Dermis microvascular lymphatic vessel endothelial cell (primary cell): ENCODE results near the gene DRD4. TPM values are rescaled to one million over a fixed set of nuclear protein-coding genes. Genes with fewer than 3 reads are reported as not detected.

Experiments used
- DNase-seq, 2 donors: peaks; one replicate each; pipeline versions ENCODE4 v3.0.0 to v3.0.0-alpha.2; 2010; ENCODE audit warnings: low read depth in 2 of 2
- total RNA-seq: library from RNA; depleted of rRNA; stranded (reverse); fragments of >200 nt; gene quantifications from 2 replicates; pipeline ENCODE4 v1.2.1, GENCODE V29; 2014

The DRD4 gene
- total RNA-seq = under 0.01 TPM in 1 of 2 replicates, not detected in the other

DNA sequence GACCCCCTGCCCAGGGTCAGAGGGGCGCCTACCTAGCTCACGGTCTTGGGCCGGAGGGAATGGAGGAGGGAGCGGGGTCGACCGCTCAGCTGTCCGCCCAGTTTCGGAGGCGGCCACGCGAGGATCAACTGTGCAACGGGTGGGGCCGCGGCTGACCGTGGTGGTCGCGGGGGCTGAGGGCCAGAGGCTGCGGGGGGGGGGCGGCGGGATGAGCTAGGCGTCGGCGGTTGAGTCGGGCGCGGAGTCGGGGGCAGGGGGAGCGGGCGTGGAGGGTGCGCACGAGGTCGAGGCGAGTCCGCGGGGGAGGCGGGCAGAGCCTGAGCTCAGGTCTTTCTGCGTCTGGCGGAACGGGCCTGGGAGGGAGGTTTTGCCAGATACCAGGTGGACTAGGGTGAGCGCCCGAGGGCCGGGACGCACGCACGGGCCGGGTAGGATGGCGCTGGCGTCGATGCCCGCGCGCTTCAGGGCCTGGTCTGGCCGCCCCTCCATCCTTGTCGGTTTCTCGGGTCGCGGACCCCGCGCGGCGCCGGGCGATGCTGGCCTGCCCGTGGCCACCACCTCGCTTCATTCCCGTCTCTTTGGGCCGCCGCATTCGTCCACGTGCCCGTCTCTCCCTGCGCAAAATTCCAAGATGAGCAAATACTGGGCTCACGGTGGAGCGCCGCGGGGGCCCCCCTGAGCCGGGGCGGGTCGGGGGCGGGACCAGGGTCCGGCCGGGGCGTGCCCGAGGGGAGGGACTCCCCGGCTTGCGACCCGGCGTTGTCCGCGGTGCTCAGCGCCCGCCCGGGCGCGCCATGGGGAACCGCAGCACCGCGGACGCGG lies at the start of gene DRD4:
Gene DRD4, plus strand, starts transcription at position 759 of the 822 bp plus-strand sequence. Its CDS starts 36 bp downstream, at position 795.
- peak in 1 of 2 donors; percentile 21 for DNase-seq

DNA sequence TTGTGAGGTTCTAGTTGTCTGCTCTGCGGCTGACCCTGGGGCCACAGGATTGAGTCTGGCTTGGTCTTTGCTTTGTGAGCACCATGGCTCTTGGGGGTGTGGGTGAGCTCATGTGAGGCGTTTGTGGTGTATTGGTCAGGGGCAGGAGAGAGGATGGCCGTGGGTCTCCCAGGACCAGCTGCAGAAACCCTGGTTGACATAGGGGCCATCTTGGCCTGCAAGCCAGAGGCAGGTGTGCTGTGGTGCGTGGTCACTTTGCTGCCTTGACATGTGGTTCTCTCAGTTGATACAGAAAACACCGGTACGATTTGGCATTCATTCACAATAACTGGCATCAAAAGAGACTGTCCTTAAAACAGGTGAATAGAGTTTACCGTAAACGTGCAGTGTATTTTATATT lies 49.5 kb upstream of the DRD4 start:
- no peak for DNase-seq

DNA sequence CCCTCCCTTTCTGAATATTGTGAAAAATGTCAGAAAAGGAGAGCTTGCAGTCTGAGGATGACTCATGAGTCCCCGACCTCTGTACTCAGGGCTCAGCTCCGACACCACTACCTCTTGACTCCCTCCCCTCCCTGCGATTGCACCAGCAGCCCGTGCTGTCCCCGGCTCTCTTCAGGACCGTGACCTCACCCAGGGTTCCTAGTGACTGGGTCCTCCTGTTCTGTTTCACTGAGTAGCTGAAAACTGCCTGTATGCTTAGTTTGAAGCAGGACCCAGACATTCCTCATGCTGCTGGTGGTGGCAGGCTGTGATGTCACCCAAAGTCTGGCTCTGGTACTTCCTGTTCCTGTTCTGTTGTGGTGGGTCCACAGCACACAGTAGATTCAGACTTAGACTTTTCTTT lies 49.1 kb upstream of the DRD4 start:
- DNase-seq = peak in 1 of 2 donors; percentile 50

DNA sequence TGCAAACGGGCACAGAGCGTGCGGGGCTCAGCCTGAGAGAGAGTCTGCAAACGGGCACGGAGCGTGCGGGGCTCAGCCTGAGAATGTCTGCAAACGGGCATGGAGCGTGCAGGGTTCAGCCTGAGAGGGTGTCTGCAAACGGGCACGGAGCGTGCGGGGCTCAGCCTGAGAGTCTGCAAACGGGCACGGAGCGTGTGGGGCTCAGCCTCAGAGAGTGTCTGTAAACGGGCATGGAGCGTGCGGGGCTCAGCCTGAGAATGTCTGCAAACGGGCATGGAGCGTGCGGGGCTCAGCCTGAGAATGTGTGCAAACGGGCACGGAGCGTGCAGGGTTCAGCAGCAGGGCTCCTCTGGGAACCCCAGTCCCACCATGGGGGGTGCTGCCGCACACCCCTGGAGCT lies 47.3 kb upstream of the DRD4 start:
- no peak for DNase-seq

DNA sequence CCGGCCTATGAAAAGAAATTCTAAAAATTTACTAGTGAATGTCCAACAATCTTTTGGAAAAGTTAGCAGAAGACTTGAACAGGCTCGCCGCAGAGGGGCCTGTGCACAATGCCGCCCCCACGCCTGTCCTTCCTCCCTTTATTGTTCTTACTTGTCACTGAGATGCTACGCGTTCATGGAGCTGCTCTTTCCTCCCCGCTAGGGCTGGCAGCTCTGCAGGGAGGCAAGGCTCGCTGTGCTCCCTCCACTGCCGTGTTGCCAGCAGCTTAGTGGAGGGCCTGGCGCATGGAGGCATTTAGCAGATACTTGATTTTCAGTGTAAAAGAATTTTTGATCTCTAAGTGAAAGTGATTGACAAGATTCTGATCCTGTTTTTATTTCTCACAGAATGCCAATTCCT lies 46.1 kb upstream of the DRD4 start:
- no peak for DNase-seq

DNA sequence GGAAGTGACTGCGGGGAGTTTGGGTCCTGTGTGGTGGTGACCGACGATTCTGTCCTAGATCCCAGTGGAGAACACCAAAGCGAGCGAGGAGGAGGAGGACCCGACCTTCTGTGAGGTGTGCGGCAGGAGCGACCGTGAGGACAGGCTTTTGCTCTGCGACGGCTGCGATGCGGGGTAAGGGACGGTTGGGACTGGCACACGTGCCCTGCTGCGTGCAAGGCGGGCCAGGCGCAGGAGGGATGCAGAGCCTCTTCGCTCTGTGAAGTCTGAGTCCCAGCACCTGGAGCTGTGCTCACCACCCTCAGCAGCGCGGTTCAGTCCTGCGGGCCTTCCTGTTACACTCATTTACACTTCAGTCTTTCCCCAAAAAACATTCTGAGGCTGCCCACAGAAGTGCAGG lies 44.6 kb upstream of the DRD4 start:
- no peak for DNase-seq

DNA sequence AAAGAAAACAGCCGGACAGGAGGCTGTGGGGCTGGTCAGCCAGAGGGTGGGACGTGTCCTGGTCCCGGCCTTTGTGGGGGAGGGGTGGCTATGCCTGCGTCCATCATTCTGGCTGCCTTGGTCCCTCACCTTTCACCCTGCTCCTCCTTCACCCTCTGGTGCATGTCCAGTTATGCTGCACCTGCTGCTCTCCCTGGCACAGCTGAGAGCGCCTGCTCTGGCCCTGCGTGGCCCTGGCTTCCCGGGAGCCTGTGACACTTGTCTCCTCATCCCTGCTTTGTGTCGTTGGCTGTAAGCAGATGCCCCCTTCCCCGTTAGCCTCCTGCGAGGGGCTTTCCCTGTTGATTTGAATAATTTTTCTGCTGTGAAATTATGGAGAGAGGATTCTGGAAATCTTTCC lies 44.2 kb upstream of the DRD4 start:
- DNase-seq = no peak

DNA sequence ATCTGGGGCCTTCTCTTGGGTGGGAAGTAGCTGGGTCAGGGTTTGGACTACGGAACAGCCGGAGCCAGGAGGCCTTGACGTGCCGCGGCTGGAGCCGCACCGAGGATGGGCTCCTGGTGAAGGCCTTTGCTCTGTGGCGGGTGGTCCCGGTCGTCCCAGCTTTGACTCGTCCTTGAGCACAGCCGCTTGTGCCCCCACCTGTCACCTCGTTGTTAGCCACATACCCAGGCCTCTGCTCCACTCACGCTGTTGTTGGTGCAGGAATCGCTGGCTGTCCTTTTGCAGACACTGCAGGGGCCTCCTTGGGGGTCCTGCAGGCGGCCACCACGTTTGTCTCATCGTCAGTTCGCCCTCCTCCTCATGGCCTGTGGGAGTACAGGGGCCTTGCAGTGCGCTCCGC lies 43.7 kb upstream of the DRD4 start:
- no peak for DNase-seq

DNA sequence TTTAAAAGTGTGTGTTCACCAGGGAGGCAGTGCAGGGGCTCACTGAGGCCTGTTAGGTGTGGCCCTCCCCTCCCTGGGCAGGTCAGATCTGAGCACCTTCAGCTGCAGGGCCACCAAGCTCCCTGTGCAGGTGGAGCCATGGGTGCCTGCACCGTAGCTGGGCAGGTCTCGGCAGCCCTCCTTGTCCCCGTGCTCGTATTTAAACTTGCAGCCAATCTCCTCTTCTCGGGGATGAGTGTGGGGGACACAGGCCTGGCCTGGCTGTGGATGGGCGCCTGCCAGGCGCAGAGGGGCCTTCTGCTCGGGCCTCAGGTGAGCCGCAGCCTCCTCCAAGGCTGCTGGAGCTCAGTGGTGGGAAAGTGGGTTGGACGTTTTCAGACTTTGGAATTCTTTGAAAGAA lies 41.7 kb upstream of the DRD4 start:
- no peak for DNase-seq

DNA sequence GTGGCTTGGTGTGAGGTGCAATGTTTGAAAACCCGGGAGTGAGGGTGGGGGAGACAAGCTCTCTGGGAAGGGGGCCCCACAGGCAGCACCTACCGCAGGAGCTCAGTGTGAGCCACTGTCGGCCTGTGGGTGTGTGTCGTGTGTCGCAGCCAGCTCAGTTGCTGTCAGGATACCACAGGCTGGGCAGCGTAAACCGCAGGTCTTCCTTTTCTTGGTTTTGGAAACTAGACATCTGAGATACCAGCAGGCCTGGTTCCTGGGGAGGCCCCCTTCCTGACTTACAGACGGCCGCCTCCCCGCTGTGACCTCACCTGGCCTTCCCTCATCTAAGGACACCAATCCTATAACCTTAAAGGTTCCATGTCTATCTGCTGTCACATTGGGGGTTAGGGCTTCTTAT lies 40.7 kb upstream of the DRD4 start:
- DNase-seq = no peak

DNA sequence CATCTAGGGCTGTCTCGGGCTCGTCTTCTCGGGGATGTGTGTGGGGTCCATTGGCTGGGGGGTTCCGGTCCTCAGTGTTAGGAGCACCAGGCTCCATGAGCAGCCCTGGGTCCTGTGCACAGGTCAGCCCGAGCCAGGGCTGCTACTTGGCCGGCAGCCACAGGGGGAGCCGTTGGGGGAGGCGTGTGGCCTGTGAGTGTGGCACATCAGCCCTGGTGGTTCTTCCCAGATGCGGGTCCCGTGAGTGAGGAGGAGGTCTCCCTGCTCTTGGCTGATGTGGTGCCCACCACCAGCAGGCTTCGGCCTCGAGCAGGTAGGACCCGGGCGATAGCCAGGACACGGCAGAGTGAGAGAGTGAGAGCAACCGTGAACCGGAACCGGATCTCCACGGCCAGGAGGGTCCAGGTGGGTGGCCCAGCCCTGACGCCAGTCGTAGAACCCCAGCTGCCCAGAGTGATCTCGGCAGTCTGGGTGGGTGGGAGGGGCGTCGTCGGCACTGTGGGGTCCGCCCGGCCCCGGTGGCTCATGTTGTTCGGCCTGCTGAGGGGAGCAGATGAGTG lies 39.8 kb upstream of the DRD4 start:
- DNase-seq = no peak

DNA sequence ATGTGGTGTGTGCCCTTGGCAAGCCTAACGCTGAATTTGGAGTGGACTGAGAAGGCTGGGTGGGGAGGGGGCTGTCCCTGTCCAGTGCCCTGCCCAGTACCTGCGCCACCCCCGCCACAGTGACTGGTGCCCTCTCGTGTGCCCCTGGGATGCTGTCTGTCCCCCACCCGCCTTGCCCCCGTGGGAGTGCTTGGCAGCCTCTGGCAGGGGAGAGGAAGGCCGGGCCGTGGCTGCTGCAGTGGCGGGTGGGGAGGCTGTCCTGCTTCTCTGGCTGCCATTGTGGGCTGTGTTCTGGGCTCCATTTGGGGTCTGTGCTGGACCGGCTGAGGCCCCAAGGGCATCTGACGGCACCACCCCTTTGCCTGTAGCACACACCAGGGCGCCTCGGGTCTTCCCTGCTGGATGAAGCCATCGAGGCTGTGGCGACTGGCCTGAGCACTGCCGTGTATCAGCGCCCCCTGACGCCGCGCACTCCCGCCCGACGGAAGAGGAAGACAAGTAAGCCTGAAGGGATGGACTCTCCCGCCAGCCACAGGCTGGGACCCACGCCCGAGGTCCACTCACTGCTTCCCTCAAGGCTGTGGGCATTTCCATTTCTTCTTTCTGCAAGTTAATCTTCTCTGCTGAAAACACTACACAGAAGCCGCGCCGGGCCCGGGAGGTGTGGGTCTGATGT lies 38.9 kb upstream of the DRD4 start:
- no peak for DNase-seq

DNA sequence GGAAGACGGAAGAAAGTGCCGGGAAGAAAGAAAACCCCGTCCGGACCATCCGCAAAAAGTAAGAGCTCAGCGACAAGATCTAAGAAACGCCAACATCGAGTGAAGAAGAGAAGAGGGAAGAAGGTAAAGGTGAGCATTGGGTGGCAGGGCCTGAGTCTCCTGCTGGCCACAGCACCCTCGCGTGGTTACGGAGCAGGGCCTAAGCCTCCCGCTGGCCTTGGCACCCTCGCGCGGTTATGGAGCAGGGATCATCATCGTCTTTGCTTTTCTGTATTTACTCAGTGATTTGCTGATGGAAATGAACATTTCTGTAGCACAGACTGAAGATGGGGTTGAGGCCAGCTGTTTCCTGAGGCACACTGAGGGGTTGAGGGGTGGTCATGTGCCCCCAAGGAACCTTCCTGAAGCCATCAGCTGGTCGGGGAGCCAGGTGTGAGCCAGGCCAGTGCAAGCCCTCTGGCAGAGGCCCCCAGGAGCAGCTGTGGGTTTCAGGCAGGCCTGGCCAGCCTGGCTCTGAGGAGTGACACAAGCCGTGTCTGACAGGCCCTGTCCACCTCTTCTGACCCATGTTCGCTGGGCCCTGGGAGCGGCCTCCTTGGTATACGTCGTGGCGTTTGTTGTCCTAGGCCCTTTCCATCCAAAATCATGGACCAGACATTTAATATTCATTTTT lies 35.4 kb upstream of the DRD4 start:
- DNase-seq = no peak

DNA sequence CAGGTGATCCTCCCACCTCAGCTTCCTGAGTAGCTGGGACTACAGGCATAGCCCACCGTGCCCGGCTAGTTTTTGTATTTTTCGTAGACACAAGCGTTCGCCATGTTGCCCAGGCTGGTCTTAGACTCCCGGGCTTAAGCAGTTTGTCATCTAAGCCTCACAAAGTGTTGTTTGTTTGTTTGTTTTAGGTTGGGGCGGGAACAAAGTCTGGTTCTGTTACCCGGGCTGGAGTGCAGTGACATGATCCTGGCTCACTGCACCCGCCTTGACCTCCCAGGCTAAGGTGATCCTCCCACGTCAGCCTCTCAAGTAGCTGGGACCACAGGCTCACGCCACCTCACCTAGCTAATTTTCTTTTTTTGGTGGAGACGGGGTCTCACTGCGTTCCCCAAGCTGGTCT lies 33.9 kb upstream of the DRD4 start:
- DNase-seq = no peak

DNA sequence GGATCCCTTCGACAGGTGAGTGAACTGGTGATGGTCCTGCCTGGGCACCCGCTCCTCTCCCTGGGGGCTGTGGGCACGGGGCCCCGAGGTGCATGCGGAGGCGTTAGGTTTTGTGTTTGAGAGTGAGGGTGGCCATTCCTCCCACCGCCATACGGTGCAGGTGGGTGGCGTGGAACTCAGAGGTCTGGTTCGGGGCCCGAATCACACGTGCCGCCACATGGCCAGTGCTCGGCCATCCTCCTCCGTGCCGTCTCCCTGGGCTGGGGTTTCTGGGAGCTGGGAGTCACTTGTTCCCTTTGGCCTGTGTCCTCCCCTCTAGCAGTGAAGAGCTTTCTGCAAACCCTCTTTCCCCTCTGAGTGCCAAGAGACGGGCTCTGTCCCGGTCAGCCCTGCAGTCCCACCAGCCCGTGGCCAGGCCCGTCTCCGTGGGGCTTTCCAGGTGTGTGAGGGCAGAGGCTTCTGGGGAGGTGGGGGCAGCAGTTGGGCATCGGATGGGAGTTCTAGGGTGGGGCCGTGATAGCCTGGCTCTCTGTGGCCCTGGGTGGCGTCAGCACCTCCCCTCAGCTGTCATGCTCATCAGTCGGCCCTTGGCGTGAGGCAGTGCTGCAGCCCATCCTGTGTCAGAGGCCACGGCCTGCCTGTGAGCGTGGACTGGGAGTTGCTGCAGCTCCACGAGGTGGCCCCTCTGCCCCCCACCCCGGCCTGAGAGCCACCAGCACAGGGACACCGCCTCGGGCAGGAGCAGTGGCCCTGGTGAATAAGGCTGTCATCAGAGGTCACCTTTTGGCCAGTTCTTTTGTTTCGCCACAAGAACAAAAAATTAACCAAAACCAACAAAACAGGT lies 31.6 kb upstream of the DRD4 start:
- DNase-seq = no peak

DNA sequence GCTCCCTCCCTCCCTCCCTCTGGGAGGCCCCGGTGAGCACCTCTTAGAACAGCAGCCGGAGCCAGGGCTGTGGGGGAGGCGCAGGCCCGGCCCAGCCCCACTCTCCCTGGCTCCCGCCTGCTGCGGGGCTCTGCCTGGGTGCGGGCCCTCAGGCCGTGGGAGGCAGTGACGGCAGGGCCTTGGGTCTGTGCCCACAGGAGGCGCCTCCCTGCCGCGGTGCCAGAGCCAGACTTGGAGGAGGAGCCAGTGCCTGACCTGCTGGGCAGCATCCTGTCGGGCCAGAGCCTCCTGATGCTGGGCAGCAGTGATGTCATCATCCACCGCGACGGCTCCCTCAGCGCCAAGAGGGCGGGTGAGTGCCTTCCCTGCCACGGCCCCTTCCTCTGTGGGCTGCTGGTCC lies 30.8 kb upstream of the DRD4 start:
- no peak for DNase-seq

DNA sequence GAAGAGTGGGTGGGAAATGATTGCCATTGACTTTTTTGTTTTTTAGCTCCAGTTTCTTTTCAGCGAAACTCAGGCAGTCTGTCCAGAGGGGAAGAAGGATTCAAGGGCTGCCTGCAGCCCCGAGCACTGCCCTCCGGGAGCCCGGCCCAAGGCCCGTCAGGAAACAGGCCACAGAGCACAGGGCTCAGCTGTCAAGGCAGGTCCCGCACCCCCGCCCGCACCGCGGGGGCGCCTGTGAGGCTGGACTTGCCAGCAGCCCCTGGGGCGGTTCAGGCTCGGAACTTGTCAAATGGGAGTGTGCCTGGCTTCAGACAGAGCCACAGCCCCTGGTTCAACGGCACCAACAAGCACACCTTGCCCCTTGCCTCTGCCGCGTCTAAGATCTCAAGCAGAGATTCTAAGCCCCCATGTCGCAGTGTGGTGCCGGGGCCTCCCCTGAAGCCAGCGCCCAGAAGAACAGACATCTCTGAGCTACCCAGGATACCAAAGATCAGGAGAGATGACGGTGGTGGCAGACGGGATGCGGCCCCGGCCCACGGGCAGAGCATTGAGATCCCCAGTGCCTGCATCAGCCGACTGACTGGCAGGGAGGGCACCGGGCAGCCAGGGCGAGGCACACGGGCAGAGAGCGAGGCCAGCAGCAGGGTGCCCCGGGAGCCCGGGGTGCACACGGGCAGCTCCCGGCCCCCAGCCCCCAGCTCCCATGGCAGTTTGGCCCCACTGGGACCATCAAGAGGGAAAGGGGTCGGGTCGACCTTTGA lies 29.9 kb upstream of the DRD4 start:
- no peak for DNase-seq

DNA sequence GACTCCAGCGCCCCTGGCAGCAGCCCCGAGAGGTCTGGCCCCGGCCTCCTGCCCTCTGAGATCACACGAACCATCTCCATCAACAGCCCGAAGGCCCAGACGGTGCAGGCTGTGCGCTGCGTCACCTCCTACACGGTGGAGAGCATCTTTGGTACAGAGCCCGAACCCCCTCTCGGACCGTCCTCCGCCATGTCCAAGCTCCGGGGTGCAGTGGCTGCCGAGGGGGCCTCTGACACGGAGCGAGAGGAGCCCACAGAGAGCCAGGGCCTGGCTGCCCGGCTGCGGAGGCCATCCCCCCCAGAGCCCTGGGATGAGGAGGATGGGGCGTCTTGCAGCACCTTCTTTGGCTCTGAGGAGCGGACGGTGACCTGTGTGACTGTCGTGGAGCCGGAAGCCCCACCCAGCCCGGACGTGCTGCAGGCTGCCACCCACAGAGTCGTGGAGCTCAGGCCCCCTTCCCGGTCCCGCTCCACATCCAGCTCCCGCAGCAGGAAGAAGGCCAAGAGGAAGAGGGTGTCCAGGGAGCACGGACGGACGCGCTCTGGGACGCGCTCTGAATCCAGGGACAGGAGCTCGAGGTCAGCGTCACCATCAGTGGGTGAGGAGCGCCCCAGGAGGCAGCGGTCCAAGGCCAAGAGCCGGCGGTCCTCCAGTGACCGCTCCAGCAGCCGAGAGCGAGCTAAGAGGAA lies 29.0 kb upstream of the DRD4 start:
- no peak for DNase-seq

DNA sequence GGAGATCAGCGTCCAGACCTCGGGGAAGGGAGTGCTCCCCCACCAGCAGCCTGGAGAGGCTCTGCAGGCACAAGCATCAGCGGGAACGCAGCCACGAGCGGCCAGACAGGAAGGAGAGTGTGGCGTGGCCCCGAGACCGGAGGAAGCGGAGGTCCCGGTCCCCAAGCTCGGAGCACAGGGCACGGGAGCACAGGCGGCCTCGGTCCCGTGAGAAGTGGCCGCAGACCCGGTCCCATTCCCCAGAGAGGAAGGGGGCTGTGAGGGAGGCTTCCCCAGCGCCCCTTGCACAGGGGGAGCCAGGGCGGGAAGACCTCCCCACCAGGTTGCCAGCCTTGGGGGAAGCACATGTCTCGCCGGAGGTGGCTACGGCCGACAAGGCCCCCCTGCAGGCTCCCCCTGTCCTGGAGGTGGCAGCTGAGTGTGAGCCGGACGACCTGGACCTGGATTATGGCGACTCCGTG lies 28.2 kb upstream of the DRD4 start:
- peak; percentile 24 to 33 for DNase-seq

DNA sequence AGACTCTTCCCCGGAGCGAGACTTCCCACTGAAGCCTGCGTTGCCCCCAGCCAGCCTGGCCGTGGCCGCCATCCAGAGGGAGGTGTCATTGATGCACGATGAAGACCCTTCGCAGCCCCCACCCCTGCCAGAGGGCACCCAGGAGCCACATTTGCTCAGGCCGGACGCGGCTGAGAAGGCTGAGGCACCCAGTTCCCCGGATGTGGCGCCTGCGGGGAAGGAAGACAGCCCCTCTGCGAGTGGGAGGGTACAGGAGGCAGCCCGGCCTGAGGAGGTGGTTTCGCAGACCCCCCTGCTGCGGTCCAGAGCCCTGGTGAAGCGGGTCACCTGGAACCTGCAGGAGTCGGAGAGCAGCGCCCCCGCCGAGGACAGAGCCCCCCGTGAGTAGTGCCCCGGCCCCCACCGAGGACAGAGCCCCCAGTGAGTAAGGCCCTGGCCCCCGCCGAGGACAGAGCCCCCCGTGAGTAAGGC lies 27.7 kb upstream of the DRD4 start:
- no peak for DNase-seq
